Nephron progenitor cell (in vitro differentiated cells): ENCODE data around the gene CPT1B.

ENCODE experiments used
- DNase-seq: peaks from one replicate; pipeline ENCODE4 v3.0.0; 2021
- H3K27ac Mint-ChIP-seq: 2 replicates; pipeline ENCODE4 v1.8.0; 2021; ENCODE audit warnings: mild to moderate bottlenecking, moderate library complexity, mixed read lengths
- H3K27me3 Mint-ChIP-seq: 2 replicates; pipeline ENCODE4 v1.8.0; 2021; ENCODE audit warnings: mild to moderate bottlenecking, low read depth, mixed read lengths; ENCODE audit not compliant: poor library complexity
- H3K36me3 Mint-ChIP-seq: 2 replicates; pipeline ENCODE4 v1.8.0; 2021; ENCODE audit warnings: low read depth, mixed read lengths
- H3K4me1 Mint-ChIP-seq: 2 replicates; pipeline ENCODE4 v1.8.0; 2021; ENCODE audit warnings: mixed read lengths
- H3K4me3 Mint-ChIP-seq: 2 replicates; pipeline ENCODE4 v1.8.0; 2021; ENCODE audit warnings: mild to moderate bottlenecking, moderate library complexity, mixed read lengths
- H3K9me3 Mint-ChIP-seq: 2 replicates; pipeline ENCODE4 v1.8.0; 2021; ENCODE audit warnings: mild to moderate bottlenecking, moderate library complexity, mixed read lengths
- CTCF ChIP-seq: fragments of 200-600 bp; sonication (generic); IDR thresholded peaks from 2 replicates; pipeline ENCODE4 v1.5.0; 2021; ENCODE audit warnings: antibody characterized with exemption

CPT1B gene

GRCh38 chr22:50581031-50581949 lies 3.1 kb upstream of the CPT1B start:
- no peak for DNase-seq
- no peak for TF ChIP-seq CTCF
- peak overlapping the region; percentile 92 for H3K4me3 Mint-ChIP-seq
- no peak overlapping the region for H3K27ac Mint-ChIP-seq
- H3K36me3 Mint-ChIP-seq, result peaks cover 5% of the 10 kb centered on the region
- H3K9me3 Mint-ChIP-seq, result no peaks in the 10 kb centered on the region
- peaks cover 32% of the 10 kb centered on the region for H3K4me1 Mint-ChIP-seq
- no peaks in the 10 kb centered on the region for H3K27me3 Mint-ChIP-seq

DNA sequence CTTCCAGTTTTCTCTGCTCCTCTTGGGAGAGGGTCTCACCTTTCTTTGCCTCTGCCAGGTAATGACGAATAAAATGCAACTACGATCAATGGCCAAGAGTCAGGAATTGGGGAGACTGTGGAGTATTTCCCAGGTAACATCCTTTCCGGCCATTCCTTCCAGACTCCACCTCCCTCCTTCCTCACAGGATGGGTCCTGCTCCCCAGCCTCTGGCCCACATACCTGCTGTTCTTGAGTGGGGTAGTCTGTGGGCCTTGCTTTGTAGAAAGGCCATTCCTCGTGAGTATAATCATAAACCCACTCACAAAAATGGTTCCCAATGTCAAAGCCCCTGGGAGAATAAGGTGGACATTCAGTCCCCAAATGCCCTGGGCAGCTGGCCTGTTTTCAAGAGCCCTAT lies 1.5 kb upstream of the CPT1B start:
- peaks cover 5% of the 10 kb centered on the region for H3K36me3 Mint-ChIP-seq
- H3K27me3 Mint-ChIP-seq, result no peaks in the 10 kb centered on the region
- no peaks in the 10 kb centered on the region for H3K9me3 Mint-ChIP-seq
- H3K4me1 Mint-ChIP-seq, result peaks cover 32% of the 10 kb centered on the region
- H3K27ac Mint-ChIP-seq, result no peak overlapping the region
- TF ChIP-seq CTCF, result no peak
- H3K4me3 Mint-ChIP-seq, result no peak overlapping the region
- no peak for DNase-seq

DNA sequence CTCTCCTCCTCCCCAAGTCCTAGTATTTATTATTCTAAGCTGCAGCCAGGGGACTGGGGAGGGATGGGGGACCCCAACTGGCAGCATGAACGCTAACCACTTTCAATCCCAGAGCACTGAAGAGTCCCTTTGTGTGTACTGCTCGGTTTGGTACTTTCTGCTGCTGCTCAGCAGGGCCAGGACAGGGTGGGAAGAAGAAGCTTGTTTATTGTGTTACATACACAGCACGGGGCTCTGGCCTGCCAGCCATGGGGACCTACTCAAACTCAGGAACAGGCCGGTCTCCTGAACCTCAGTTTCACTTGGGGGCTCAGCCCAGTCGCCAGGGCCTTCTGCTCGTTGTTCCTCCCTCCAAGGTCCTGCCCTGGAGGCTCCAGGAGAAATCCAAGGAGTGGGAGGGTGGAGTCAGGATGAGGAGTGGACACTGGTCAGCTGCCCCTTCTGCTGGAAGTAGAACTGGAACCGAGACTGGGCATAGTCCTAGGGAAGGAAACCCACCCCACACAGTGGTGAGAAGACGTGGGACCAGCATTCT lies 616 bp upstream of the CPT1B start:
- Mint-ChIP-seq H3K27ac (no peak overlapping the region), H3K9me3 (no peaks in the 10 kb centered on the region), H3K27me3 (no peaks in the 10 kb centered on the region), H3K4me1 (peaks cover 32% of the 10 kb centered on the region), H3K36me3 (peaks cover 5% of the 10 kb centered on the region), H3K4me3 (no peak overlapping the region)
- DNase-seq, result no peak
- TF ChIP-seq CTCF, result no peak

DNA sequence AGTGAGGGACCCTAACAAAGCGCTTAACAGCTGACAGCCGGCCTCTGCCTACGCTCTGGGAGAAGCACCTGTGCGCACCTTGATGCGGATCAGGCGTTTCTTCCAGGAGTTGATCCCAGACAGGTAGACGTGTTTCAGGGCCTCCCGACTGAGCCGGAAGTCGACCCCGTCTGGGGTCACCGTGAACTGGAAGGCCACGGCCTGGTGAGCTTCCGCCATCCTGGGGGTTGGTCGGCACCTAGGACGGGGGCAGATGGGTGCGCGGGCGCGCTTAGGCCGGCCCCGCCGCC lies 585 bp downstream of the CPT1B start:
- H3K4me3 Mint-ChIP-seq, result no peak overlapping the region
- no peaks in the 10 kb centered on the region for H3K27me3 Mint-ChIP-seq
- no peak for DNase-seq
- peak overlapping the region; percentile 54 for H3K27ac Mint-ChIP-seq
- H3K36me3 Mint-ChIP-seq, result peaks cover 7% of the 10 kb centered on the region
- H3K9me3 Mint-ChIP-seq, result no peaks in the 10 kb centered on the region
- no peak for TF ChIP-seq CTCF
- H3K4me1 Mint-ChIP-seq, result peaks cover 25% of the 10 kb centered on the region

GRCh38 chr22:50576806-50577696 lies 1.2 kb downstream of the CPT1B start:
- Mint-ChIP-seq H3K27me3 (no peaks in the 10 kb centered on the region), H3K4me3 (no peak overlapping the region), H3K36me3 (peaks cover 13% of the 10 kb centered on the region), H3K4me1 (peaks cover 25% of the 10 kb centered on the region), H3K27ac (peak overlapping the region; percentile 54), H3K9me3 (no peaks in the 10 kb centered on the region)
- no peak for DNase-seq
- no peak for TF ChIP-seq CTCF
